ENCODE results near the gene SLC25A48.

GRCh38 chr5:135862086-135862485 lies 27.6 kb downstream of the SLC25A48 start:
- TF ChIP-seq ZNF223 (tag by site-specific recombination; IDR thresholded peaks at IDR 0.05) (no peak), ZBTB20 (tag by site-specific recombination; IDR thresholded peaks at IDR 0.05) (no peak), ZSCAN23 (tag by site-specific recombination; IDR thresholded peaks at IDR 0.05) (no peak), REST (tag by site-specific recombination; IDR thresholded peaks at IDR 0.05) (no peak), CTCF (tag by site-specific recombination; IDR thresholded peaks at IDR 0.05) (no peak), SALL2 (tag by site-specific recombination; IDR thresholded peaks at IDR 0.05; ENCODE audit: borderline replicate concordance) (no peak), ZNF148 (tag by site-specific recombination; IDR thresholded peaks at IDR 0.05; ENCODE audit: borderline replicate concordance) (no peak), ZNF138 (tag by site-specific recombination; IDR thresholded peaks at IDR 0.05; ENCODE audit: borderline replicate concordance) (no peak)

All from HEK293 (cell line).